ENCODE results near the gene NECTIN4. TPM values are rescaled to one million over a fixed set of nuclear protein-coding genes. Genes with fewer than 3 reads are reported as not detected.
A peak's percentile ranks its signal among the peaks of the same experiment; 100 is the strongest.
"Not testable (repeated sequence)": the region's sequence is repeated elsewhere in the genome, so short reads cannot be mapped to it uniquely, and the experiment has no call there.

The NECTIN4 gene
- total RNA-seq, 4 donors from 2014 or later = 52.7 to 161 (median 96.2) TPM

DNA sequence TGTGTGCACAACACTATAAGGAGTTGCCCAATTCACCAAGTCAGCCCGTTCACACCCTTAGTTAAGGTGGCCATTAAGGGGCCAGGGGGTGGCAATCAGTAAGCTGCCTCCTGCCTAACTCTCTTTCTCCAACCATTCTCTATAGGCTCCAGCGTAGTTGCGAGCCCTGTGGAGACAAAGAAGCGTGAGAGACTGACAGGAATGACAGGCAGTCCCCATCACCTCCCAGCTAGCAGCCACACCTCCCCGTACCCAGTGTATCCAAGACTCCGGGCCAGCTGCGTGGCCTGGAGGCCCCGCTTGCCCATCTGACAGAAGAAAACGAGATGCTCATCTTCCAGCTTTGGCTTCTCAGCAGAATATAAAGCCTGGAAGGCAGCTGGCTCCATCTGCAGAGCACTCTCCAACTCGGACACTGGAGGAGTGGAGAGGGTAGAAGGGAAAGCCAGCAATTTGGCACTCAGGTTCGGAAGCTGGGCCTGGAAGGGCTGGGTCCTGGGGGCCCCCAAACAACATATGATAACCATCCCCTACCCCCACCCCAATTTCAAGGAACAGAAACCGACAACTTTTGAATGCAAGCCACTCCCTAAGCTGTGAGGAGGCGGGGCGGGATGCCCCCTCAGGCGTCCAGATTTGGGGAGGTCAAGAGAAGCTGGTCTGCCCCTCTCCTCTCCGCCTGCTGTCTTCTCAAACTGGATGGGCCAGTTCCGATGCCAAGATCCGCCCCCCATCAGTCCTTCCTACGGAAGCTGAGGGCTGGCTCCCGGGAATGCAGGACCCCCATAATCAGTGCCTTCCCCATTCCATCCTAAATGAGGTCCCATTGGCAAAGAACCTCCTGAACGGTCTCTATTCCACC, 51.5 kb downstream of the NECTIN4 start:
- intact Hi-C loops (cut with DNase I) = loop anchor here (10.0 kb wide), 1 partner anchor 57 kb away; the partner anchor contains the start of gene KLHDC9
- peak overlapping the region; percentile 61 to 84 (median 78) for H3K4me3 ChIP-seq
- no peak for DNase-seq
- H3K36me3 ChIP-seq = peaks cover 26 to 39% (median 28%) of the 10 kb centered on the region in 3 donors
- H3K27me3 ChIP-seq = no peaks in the 10 kb centered on the region
- TF ChIP-seq POLR2A (IDR thresholded peaks at IDR 0.05) = no peak
- TF ChIP-seq, protein P1, sequence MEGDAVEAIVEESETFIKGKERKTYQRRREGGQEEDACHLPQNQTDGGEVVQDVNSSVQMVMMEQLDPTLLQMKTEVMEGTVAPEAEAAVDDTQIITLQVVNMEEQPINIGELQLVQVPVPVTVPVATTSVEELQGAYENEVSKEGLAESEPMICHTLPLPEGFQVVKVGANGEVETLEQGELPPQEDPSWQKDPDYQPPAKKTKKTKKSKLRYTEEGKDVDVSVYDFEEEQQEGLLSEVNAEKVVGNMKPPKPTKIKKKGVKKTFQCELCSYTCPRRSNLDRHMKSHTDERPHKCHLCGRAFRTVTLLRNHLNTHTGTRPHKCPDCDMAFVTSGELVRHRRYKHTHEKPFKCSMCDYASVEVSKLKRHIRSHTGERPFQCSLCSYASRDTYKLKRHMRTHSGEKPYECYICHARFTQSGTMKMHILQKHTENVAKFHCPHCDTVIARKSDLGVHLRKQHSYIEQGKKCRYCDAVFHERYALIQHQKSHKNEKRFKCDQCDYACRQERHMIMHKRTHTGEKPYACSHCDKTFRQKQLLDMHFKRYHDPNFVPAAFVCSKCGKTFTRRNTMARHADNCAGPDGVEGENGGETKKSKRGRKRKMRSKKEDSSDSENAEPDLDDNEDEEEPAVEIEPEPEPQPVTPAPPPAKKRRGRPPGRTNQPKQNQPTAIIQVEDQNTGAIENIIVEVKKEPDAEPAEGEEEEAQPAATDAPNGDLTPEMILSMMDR (IDR thresholded peaks at IDR 0.05) = no peak
- no peaks in the 10 kb centered on the region for H3K9me3 ChIP-seq
- peaks cover 4 to 36% (median 8%) of the 10 kb centered on the region in 3 donors for H3K4me1 ChIP-seq
- H3K27ac ChIP-seq = peak overlapping the region; percentile 77 to 91 (median 85)
- 42 to 48% methylated on average over 10 to 11 of the region's 21 CpGs for WGBS, 2 donors

DNA sequence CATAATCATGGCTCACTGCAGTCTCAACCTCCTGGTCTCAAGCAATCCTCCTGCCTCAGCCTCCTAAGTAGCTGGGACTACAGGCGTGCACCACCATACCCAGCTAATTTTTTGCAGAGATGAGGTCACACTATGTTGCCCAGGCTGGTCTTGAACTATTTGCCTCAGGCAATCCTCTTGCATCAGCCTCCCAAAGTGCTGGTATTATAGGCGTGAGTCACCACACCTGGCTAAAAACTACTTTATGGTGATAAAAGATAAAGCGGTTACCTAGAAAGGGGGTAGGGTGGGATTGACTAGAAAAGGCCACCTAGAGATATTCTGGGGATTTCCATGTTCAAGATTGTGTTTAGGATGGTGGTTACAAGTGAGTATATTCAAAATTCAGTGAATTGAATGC, 55.6 kb downstream of the NECTIN4 start:
- intact Hi-C loops (cut with DNase I) = loop anchor here (10.0 kb wide), 1 partner anchor 61 kb away; the partner anchor contains the start of gene KLHDC9

GRCh38 chr1:161032409-161032808, 56.9 kb downstream of the NECTIN4 start:
- H3K4me3 ChIP-seq = no peak overlapping the region
- DNase-seq = no peak
- intact Hi-C loops (cut with DNase I) = loop anchor here (10.0 kb wide), 1 partner anchor 62 kb away; the partner anchor contains the start of gene KLHDC9
- no peaks in the 10 kb centered on the region for H3K27me3 ChIP-seq
- H3K4me1 ChIP-seq = peaks cover 0 to 13% (median 1%) of the 10 kb centered on the region in 3 donors
- WGBS, 2 donors = 67 to 100% methylated on average over 1 of the region's 1 CpG
- H3K9me3 ChIP-seq = no peaks in the 10 kb centered on the region
- H3K36me3 ChIP-seq = no peaks in the 10 kb centered on the region
- no peak for TF ChIP-seq POLR2A (IDR thresholded peaks at IDR 0.05)
- TF ChIP-seq, protein P1 (IDR thresholded peaks at IDR 0.05) = no peak
- H3K27ac ChIP-seq = no peak overlapping the region

More for the DNA sequence above, 55.6 kb downstream of the NECTIN4 start:
- WGBS, 2 donors = 52 to 63% methylated on average over 2 to 3 of the region's 3 CpGs
- Histone ChIP-seq H3K27ac (no peak overlapping the region), H3K4me3 (no peak overlapping the region), H3K27me3 (no peaks in the 10 kb centered on the region), H3K4me1 (peaks cover 0 to 27% (median 8%) of the 10 kb centered on the region in 3 donors), H3K9me3 (no peaks in the 10 kb centered on the region), H3K36me3 (no peaks in the 10 kb centered on the region)
- DNase-seq = no peak
- TF ChIP-seq POLR2A (IDR thresholded peaks at IDR 0.05) = no peak

GRCh38 chr1:161031874-161032273, 57.5 kb downstream of the NECTIN4 start:
- Histone ChIP-seq H3K36me3 (no peaks in the 10 kb centered on the region), H3K4me3 (no peak overlapping the region), H3K4me1 (peaks cover 0 to 8% (median 0%) of the 10 kb centered on the region in 3 donors), H3K27me3 (no peaks in the 10 kb centered on the region), H3K9me3 (no peaks in the 10 kb centered on the region), H3K27ac (no peak overlapping the region)
- DNase-seq = no peak
- intact Hi-C loops (cut with DNase I) = loop anchor here (10.0 kb wide), 1 partner anchor 63 kb away; the partner anchor contains the start of gene KLHDC9
- no peak for TF ChIP-seq POLR2A (IDR thresholded peaks at IDR 0.05)
- 60 to 71% methylated on average over 2 of the region's 2 CpGs for WGBS, 2 donors

- whole genome bisulfite sequencing, 2 donors = no CpG with 5 or more reads among the region's 32 CpGs
- H3K27me3 ChIP-seq; H3K4me1 ChIP-seq; DNase-seq; H3K4me3 ChIP-seq; H3K9me3 ChIP-seq; H3K27ac ChIP-seq; H3K36me3 ChIP-seq; intact Hi-C loops (cut with DNase I): not testable (repeated sequence)
Observed at GRCh38 chr1:161029466-161029865, 59.9 kb downstream of the NECTIN4 start.

DNA sequence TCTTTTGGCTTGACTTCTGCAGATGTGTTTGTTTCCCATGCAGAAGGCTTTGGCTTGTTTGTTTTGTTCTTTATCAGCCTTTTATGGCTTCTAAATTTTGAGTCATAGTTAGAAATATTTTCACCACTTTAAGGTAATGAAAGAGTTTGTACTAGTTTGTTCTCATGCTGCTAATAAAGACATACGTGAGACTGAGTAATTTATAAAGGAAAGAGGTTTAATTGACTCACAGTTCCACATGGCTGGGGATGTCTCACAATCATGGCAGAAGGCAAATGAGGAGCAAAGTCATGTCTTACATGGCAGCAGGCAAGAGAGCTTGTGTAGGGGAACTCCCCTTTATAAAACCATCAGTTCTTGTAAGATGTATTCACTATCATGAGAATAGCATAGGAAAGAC, 62.4 kb downstream of the NECTIN4 start:
- H3K9me3 ChIP-seq; H3K27me3 ChIP-seq; H3K36me3 ChIP-seq; H3K27ac ChIP-seq; H3K4me1 ChIP-seq; DNase-seq; intact Hi-C loops (cut with DNase I); H3K4me3 ChIP-seq: not testable (repeated sequence)
- WGBS, 2 donors = 25 to 60% methylated on average over 1 of the region's 1 CpG

- H3K4me3 ChIP-seq; H3K9me3 ChIP-seq; intact Hi-C loops (cut with DNase I); H3K36me3 ChIP-seq; DNase-seq: not testable (repeated sequence)
- WGBS, 2 donors = 47 to 66% methylated on average over 11 to 12 of the region's 12 CpGs
- peaks cover 0 to 10% (median 0%) of the 10 kb centered on the region in 4 donors for H3K27me3 ChIP-seq
- H3K27ac ChIP-seq = peak overlapping the region; percentile 90 to 99 (median 97)
- H3K4me1 ChIP-seq = peaks cover 23 to 53% (median 26%) of the 10 kb centered on the region in 3 donors
Observed at GRCh38 chr1:161022432-161022831, 66.9 kb downstream of the NECTIN4 start.

All from esophagus squamous epithelium (tissue), 5 donors.